HL-60/S4 treated with phorbol 12-myristate 13-acetate at 8.2 ng/mL for 4 days and 3 days (cell line): ENCODE data around the gene SYT2.

Experiments used
- in situ Hi-C: fragments of 300-500 bp; cut with MboI; formaldehyde crosslinking; loops from 2 replicates; pipeline ENCODE4 v1.15.0; 2022; ENCODE audit warnings: low sequenced_read_pairs

SYT2 gene

DNA sequence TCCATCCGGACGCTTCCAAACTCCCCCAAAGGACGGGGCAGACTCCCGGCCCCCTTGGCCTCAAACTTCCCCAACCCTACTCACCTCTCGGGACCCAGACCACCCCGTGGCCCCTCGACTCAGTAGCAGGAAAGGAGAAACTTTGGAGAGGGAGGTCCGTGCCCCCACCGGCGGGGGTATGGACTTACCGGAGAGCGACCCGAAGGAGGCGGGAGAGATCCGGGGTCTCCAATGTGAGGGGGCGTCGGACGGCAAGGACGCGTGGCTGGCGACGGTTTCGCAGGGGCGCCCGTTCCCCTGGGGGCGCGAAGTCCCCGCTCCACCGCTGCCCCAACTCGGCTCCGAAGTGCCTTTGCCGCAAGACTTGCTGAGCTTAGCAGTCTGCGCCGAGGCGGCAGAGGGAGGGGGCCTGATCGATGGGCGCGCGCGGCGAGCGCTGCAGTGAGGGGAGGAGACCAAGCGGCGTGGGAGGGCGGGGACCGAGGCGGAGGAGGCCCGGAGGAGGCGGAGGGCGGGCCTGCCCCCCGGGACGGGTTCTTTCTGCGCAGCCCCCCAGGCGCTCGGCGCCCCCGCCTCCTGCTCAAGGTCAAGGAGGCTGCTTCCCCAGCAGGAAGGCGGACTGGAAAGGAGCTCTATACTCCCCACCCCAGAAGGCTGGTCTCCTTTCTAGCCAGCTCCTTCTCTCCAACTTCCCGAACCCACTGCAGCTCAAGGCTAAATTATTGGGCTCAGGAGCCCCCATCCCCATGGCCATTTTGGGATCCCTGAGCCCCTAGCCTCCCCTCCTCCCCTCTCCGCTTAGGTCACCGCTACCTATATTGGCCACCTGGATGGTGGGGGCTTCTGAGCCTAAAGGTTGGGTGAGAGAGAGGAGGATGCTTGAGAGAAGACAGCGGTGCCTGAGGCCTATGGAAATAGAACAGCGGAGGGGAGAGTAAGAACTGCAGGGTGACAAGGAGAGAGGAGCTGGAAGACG, at the start of gene SYT2:
Gene SYT2, minus strand, starts transcription at position 385 of the 976 bp plus-strand sequence. CDS start 104,682 bp downstream, outside the sequence.
- in situ Hi-C loops, result loop anchor here (25.0 kb wide), 2 partner anchors 248 to 523 kb away; partner anchors contain the start of gene LGR6

DNA sequence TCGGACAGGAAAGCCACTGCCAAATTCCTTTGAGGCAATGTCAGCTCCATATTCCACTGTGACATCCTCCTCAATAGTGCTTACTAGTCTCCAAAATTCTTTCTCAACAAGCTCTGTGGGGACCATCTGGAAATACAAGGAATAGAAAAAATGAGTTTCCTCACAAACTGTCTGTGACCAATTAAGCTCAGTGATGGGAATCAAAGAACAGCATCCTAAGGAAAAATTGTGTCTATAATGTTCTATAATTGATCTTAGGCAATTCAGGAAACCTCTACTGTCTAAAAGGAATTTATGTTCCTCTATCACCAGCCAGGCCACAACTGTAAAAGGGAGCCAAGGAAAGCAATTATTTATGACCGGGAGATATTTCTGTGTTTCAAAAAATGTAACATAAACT, 46.1 kb upstream of the SYT2 start:
- in situ Hi-C loops, result loop anchor here (25.0 kb wide), 2 partner anchors 231 to 1081 kb away; no protein-coding TSS in a partner anchor

DNA sequence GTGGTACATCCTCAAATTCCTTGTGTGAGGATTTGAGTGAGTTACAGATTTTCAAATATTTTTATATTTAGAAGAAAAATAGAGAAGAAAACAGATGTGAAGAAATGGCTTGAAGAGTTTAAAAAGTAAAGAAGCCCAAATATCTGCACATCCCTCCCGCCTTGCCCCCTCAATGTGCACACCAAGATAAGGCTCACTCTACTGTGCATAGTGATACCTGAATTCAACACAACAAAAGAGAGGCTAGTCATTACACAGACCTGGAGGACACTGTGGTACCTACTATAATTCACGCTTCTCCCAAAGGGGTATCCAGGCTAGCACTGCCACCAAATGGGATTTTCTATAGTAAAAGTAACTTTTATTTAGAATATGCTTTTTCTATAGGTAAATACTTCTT, 44.0 kb upstream of the SYT2 start:
- in situ Hi-C loops, result loop anchor here (25.0 kb wide), 2 partner anchors 233 to 1083 kb away; no protein-coding TSS in a partner anchor

DNA sequence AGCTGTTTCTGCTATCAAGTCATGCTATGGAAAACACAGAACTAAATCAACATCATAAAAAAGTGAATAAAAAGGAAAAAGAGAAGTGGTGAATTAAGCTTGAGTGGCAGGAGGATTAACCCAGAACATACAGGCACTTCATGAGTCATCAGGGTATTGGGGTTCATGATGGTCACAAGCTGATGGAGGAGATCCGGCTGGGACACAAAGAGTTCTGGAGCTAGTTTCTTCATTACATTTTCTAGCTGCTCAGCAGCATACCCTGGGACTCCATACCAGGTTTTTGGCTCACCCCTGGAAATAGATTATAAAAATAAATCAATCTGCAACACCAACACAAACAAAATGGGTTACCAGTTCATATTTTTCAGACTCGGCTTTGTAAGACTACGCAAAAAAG, 42.5 kb upstream of the SYT2 start:
- in situ Hi-C loops, result loop anchor here (25.0 kb wide), 2 partner anchors 235 to 1085 kb away; no protein-coding TSS in a partner anchor

DNA sequence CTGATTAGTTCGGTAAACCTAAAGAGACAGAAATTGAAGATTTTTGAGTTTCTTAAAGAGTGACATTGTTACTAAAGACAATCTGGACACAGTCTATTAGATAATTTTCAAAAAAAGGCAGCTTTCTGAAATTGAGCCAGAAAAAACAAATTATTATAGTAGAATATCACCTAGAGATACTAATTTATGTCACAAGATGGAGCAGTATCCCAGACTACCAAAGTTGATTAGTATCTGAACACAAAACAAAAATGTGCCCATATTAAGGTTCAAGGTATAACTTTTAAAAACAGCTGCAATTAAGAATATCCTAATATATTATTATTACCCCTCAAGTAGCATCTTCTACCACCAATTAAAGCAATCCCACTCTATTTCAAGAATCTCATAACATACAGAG, 40.5 kb upstream of the SYT2 start:
- in situ Hi-C loops, result loop anchor here (25.0 kb wide), 2 partner anchors 237 to 1087 kb away; no protein-coding TSS in a partner anchor

DNA sequence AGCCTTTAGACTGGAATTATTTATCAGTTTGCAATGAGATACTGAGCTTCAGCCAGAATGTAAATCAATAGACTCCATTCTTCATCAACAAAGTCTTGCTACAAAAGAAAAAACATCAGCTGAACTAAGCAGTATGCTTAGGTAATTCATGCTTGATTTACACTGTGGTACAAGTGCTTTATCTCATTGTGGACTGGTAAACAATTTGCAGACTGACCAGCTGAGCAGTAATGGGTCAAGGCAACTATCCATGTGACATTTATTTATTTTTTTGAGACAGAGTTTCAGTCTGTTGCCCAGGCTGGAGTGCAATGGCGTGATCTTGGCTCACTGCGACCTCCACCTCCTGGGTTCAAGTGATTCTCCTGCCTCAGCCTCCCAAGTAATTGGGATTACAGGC, 39.8 kb upstream of the SYT2 start:
- in situ Hi-C loops, result loop anchor here (25.0 kb wide), 2 partner anchors 237 to 1087 kb away; no protein-coding TSS in a partner anchor

DNA sequence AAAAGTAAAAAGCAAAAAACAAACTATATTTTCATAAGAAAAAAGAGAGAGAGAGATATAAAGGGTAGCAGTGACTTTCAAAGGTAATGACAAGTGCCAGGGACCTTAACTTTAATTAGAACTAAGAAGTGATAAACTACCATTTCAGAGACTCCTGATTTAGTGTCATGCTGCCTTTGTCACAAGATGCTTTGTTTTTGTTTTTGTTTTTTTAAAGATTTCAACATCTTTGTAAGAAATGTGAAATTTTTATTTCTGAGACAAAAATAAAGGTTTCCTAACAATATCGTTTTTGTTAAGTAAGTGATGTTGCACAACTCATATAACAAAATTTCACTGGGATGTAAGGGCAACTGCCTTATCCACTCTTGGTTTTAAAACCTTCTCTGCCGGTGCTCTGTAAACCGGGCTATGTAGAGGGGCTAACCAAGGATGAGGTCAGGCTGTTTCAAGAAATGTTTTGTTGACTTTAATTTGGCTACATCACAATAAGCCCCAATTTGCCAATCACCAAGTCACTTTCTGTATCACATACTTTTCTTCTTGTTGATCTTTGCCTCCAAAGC, 35.2 kb upstream of the SYT2 start:
- in situ Hi-C loops, result loop anchor here (25.0 kb wide), 1 partner anchor 1517 kb away; no protein-coding TSS in a partner anchor

DNA sequence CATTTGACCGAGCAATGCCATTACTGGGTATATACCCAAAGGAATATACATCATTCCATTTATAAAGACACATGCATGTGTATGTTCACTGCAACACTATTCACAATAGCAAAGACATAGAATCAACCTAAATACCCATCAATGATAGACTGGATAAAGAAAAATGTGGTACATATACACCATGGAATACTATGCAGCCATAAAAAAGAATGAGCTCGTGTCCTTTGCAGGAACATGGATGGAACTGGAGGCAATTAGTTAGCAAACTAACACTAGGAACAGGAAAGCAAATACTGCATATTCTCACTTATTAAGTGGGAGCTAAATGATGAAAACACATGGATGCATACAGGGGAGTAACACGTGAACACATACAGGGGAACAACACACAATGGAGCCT, 34.5 kb upstream of the SYT2 start:
- in situ Hi-C loops, result loop anchor here (25.0 kb wide), 1 partner anchor 1518 kb away; no protein-coding TSS in a partner anchor

DNA sequence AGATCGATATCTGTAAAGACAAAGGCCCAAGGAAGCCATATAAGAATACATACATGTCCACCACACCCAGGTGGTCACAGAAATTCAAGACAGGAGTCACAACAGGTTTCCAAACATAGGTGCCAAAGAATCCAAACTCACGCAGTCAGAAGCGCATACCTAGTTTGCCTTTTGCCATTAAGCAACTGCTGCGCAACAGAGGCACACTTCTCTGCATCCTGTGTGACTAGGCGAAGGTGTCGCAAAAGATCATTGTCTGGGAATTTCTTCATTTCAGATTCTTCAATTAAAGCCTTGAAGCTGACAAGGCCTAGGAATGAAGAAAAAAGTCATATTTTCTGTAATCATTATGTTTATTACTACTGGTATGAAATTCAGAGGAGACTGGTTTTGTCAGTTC, 32.2 kb upstream of the SYT2 start:
- in situ Hi-C loops, result loop anchor here (25.0 kb wide), 1 partner anchor 1520 kb away; no protein-coding TSS in a partner anchor

DNA sequence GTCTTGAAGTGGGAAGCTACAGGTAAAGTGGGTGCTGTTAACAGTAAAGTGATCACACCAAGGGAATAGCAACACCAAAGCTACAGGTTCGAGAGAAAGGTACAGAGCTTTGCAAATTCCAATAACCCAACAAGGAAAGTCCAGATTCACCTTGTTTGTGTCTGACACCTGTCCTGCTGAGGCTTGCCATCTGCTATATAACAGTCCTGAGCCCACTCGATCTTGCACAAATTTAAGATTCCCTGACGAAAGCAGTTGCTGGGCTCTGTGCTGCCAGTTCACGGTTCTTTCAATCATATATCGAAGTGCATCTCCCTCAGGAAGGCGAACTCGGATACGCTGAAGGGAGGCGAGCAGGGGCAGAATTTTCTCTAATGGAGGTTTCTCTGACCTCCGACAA, 23.0 kb upstream of the SYT2 start:
- in situ Hi-C loops, result loop anchor here (25.0 kb wide), 1 partner anchor 1529 kb away; no protein-coding TSS in a partner anchor

DNA sequence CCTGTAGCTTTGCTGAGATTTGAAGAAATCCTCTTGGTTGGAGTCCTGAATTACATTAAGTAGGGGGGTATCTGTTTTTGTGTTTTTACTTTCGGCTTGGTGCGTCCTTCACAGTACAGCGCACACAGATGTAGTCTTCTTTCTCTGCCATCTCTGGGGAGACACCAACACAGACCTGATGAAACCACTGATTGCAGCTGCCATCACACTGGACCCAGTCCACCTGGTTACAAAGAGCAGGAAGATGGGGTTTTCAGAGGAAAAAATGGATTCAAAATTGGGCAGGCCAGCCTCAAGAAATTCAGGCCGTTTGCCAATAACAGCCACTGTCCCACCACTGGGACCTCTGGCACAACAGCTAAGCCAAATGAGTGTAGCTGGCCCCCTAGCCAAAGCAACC, 18.7 kb upstream of the SYT2 start:
- in situ Hi-C loops, result loop anchor here (25.0 kb wide), 1 partner anchor 1533 kb away; no protein-coding TSS in a partner anchor

DNA sequence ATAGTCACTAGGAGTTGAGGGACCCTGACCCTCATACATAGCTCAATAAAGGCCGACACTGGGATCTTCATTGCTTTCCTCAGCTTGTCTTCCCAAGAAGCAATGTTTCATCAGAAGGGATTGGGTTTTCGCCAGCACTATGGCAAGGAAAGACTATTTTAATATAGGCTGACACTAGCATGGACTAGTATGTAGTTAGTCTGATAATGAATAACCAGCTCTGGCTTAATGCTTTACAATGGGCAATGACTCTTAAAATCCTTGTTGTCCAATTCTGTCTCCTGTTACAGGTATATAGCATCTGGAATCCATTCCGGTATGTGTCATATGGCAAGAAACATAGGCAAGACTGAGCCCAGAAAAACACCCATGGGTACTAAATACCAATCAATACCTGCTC, 15.3 kb upstream of the SYT2 start:
- in situ Hi-C loops, result loop anchor here (25.0 kb wide), 1 partner anchor 1537 kb away; no protein-coding TSS in a partner anchor

DNA sequence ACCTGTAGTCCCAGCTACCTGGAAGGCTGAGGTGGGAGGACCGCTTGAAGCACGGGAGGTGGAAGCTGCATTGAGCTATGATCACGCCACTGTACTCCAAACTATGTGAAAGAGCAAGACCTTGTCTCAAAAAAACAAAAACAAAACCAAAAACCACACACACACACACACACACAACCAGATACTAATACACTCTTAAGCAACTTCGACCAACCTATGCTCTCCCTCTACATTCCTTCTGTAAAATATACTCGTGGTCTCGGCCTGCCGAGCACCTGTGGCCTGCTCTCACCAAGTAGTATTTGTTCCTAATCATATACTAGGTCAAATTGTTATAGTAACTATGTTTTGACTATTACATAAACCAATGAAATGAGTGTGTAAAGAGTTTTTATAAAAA, 13.5 kb upstream of the SYT2 start:
- in situ Hi-C loops, result loop anchor here (25.0 kb wide), 2 partner anchors 261 to 536 kb away; partner anchors contain the start of gene LGR6

DNA sequence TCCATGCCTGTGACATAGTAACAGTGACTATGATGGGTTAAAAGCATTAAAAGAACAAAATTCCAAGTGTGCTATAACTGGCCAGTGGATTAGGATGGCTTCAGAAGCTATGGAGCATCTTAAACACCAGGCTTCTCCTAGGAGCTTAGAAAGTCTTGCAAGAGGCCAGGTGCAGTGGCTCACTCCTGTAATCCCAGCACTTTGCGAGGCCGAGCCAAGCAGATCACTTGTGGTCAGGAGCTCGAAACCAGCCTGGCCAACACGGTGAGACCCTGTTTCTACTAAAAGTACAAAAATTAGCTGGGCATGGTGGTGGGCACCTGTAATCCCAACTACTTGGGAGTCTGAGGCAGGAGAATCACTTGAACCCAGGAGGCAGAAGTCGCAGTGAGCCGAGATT, 12.8 kb upstream of the SYT2 start:
- in situ Hi-C loops, result loop anchor here (25.0 kb wide), 2 partner anchors 261 to 536 kb away; partner anchors contain the start of gene LGR6

DNA sequence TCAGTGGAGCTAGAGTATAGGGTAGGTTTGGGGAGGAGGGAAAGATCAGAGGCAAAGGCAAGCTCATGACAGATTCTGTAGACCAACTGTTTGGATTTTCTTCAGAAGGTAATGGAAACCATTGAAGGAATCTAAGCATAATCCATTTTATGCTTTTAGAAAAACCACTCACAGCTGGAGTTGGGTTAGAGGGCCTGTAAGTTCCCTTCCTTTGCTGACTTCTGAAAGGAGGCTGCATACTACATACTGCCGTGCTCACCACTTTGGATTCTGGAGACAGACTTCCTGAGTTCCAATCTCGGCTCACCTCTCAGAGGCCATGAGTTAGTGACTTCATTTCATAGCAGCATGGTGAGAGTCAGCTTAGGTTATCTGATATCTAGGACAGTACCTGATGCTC, 6.4 kb upstream of the SYT2 start:
- in situ Hi-C loops, result loop anchor here (25.0 kb wide), 2 partner anchors 254 to 529 kb away; partner anchors contain the start of gene LGR6

DNA sequence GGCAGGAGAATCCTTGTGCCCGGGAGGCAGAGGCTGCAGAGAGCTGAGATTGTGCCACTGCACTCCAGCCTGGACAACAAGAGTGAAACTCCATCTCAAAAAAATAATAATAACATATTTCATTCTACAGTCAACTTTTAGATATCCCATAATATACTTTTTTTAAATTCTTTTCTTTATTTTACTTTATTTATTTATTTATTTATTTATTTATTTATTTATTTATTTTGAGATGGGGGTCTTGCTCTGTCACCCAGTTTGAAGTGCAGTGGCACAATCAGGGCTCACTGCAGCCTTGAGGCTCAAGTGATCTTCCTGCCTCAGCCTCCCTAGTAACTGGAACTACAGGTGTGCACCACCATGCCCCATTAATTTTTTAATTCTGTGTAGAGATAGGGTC, 3.9 kb upstream of the SYT2 start:
- in situ Hi-C loops, result loop anchor here (25.0 kb wide), 2 partner anchors 252 to 527 kb away; partner anchors contain the start of gene LGR6

DNA sequence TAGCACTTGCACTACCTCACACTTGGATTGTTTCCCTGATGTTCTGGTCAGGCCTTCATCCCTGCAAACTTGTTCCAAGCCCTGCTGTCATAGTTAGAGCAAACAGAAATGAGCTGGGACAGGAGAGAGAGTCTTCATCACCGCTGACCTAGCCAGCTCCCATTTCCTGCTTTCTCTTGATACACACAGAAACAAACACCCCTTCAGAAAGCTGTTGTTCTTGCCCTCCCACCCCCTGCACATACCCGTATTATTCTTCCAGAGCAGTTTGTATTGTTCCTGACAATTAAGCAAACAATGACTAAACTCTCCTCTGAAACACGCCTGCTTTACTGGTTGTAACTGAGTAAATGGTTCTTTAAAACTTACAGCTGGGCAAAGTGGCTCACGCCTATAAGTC, 2.9 kb upstream of the SYT2 start:
- in situ Hi-C loops, result loop anchor here (25.0 kb wide), 2 partner anchors 251 to 526 kb away; partner anchors contain the start of gene LGR6

DNA sequence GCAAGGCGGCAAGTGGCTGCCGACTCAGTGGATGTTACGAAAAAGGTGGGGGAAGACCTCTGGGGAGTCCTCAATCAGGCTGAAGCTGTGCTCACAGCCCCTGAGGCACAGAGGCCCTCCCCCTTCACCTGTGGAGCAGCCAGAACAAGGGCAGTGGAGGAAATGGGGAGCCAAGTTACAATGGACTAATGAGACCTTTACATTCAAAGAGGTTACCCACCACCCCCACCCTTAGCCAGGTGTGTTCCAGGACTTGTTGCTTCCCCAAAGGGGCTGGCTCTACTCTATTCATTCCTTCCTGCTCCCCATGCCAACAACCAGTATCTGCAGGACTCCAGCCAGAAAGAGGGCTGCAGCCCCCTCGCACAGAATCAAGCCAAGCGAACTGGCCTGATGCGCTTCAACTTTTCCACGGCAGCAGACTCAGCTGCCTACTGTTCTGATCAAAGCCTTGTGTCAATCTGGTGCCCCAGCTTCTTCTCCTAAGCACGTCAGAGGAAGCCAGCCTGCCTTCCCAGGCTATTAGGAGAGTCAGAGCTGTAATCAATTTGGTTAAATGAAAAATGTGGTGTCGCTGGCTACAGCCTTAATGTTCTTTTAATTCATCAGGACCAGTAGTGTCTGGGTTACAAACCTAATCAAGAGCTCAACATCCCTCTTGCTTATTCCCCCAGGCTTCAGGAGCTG, 1.8 kb upstream of the SYT2 start:
- in situ Hi-C loops, result loop anchor here (25.0 kb wide), 2 partner anchors 250 to 525 kb away; partner anchors contain the start of gene LGR6

DNA sequence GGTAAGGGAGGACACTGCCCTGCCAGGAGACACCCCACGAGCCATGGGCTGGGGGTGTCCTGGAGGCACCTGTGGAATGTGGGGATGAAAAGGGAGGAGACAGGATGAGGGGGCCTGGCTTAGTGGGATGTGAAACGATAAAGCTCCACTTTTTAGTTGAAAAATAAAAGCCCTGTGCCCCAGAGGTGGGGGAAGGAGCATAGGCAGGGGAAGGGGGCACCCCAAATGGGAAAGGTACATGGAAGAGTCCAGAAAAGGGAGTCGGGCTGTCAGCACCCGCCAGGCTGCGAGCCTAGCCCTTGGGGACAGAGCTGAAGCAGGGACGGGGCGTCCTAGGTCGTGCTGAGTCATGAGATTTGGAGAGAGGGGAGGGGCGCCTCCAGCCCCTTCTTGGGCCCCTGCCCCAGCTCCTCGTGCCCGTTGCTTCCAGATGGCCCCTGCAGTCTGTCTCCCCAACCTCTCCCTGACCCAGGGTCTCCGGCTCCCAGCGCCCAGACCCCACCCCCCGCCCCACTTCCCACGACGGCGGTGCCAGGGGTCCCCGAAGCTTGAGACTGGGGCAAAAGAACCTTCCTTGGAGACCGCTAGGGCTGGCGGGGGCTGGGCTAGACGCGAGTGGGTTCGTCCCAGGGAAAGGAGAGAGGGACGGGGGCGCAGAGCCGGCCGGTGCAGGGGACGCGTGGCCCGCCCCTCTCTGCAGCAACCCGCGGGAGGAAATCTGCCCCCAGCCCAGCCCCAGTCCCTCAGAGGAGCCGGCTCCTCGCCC, 795 bp downstream of the SYT2 start:
- in situ Hi-C loops, result loop anchor here (25.0 kb wide), 2 partner anchors 247 to 522 kb away; partner anchors contain the start of gene LGR6
